RCC 7860 (cell line): Measurements from ENCODE around the gene IDH3A.
A peak's percentile ranks its signal among the peaks of the same experiment; 100 is the strongest.

Source experiments
- DNase-seq: peaks from one replicate; pipeline ENCODE4 v3.0.0-alpha.2; 2015; ENCODE audit warnings: low spot score
- FAIRE-seq: peaks from 2 replicates; lab custom pipeline; 2012; peaks lifted over from hg19 to GRCh38; lab: Jason Lieb, UNC

The IDH3A gene

GRCh38 chr15:78149068-78149804 is at the start of gene IDH3A:
TSS of gene IDH3A (plus strand) at chr15:78149362. CDS start at chr15:78149404, 42 bp downstream.
- DNase-seq, result peak; percentile 90
- peak; percentile 67 for FAIRE-seq

- FAIRE-seq, result no peak
- no peak for DNase-seq
Measured at GRCh38 chr15:78100886-78101285, 48.3 kb upstream of the IDH3A start.

- no peak for FAIRE-seq
Measured at GRCh38 chr15:78101423-78102105, 47.6 kb upstream of the IDH3A start.

GRCh38 chr15:78102211-78102610 is 47.0 kb upstream of the IDH3A start:
- FAIRE-seq (no peak), DNase-seq (no peak)

More at GRCh38 chr15:78101423-78102105, 47.6 kb upstream of the IDH3A start:
- no peak for DNase-seq

GRCh38 chr15:78102741-78103140 is 46.4 kb upstream of the IDH3A start:
- FAIRE-seq, result no peak

GRCh38 chr15:78103406-78104118 is 45.6 kb upstream of the IDH3A start:
- DNase-seq (no peak), FAIRE-seq (no peak)

More at GRCh38 chr15:78102741-78103140, 46.4 kb upstream of the IDH3A start:
- no peak for DNase-seq

- no peak for FAIRE-seq
- no peak for DNase-seq
Measured at GRCh38 chr15:78104119-78104479, 45.1 kb upstream of the IDH3A start.

- no peak for FAIRE-seq
Measured at GRCh38 chr15:78104566-78105475, 44.3 kb upstream of the IDH3A start.

GRCh38 chr15:78105476-78106241 is 43.5 kb upstream of the IDH3A start:
- FAIRE-seq (no peak), DNase-seq (no peak)

More at GRCh38 chr15:78104566-78105475, 44.3 kb upstream of the IDH3A start:
- no peak for DNase-seq

- DNase-seq (no peak), FAIRE-seq (no peak)
Measured at GRCh38 chr15:78107471-78107870, 41.7 kb upstream of the IDH3A start.

- no peak for FAIRE-seq
- DNase-seq, result peak; percentile 60
Measured at GRCh38 chr15:78108300-78109084, 40.7 kb upstream of the IDH3A start.

GRCh38 chr15:78109156-78109555 is 40.0 kb upstream of the IDH3A start:
- no peak for DNase-seq
- no peak for FAIRE-seq

- DNase-seq, result no peak
- FAIRE-seq, result no peak
Measured at GRCh38 chr15:78110096-78110495, 39.1 kb upstream of the IDH3A start.

GRCh38 chr15:78110916-78111475 is 38.2 kb upstream of the IDH3A start:
- DNase-seq (no peak), FAIRE-seq (no peak)

- no peak for FAIRE-seq
Measured at GRCh38 chr15:78111788-78112187, 37.4 kb upstream of the IDH3A start.

GRCh38 chr15:78112551-78112950 is 36.6 kb upstream of the IDH3A start:
- no peak for FAIRE-seq
- no peak for DNase-seq

More at GRCh38 chr15:78111788-78112187, 37.4 kb upstream of the IDH3A start:
- no peak for DNase-seq

GRCh38 chr15:78120523-78120922 is 28.6 kb upstream of the IDH3A start:
- DNase-seq, result no peak
- no peak for FAIRE-seq

- FAIRE-seq (no peak), DNase-seq (no peak)
Measured at GRCh38 chr15:78125267-78125666, 23.9 kb upstream of the IDH3A start.

GRCh38 chr15:78127882-78128281 is 21.3 kb upstream of the IDH3A start:
- FAIRE-seq, result no peak
- DNase-seq, result no peak
